HEK293 (cell line): ENCODE results near the gene ARHGAP24.

Experiments
- CTCF ChIA-PET: fragments of 350-600 bp; formaldehyde crosslinking; extraction: SDS; loops from one replicate; lab custom pipeline; 2021; ENCODE audit warnings: antibody characterized with exemption; lab: Yijun Ruan, JAX
- POLR2A ChIA-PET: fragments of 300-600 bp; formaldehyde crosslinking; extraction: SDS; loops from one replicate; lab custom pipeline; 2020; ENCODE audit warnings: antibody characterized with exemption, inconsistent platforms; lab: Yijun Ruan, JAX
- H3K27ac ChIP-seq: fragments of 200-500 bp; sonication (Bioruptor generic); 2 replicates; pipeline ENCODE4 v1.5.1; 2014; ENCODE audit warnings: low read depth, low read length, control low read depth, inconsistent platforms; ENCODE audit errors: extremely low read depth
- H3K36me3 ChIP-seq, 2 experiments: fragments of 200-500 bp in 1 of 2; sonication (Bioruptor generic) in 1 of 2; 1 replicate in 1 of 2; 2 replicates in 1 of 2; pipeline ENCODE4 v1.5.1; 2014 to 2017; ENCODE audit warnings: inconsistent platforms in 2 of 2, low read length in 2 of 2; ENCODE audit not compliant: control insufficient read depth in 2 of 2, insufficient read depth in 1 of 2
- H3K4me1 ChIP-seq: fragments of 200-500 bp; sonication (Bioruptor generic); 2 replicates; pipeline ENCODE4 v1.5.1; 2014; ENCODE audit warnings: mild to moderate bottlenecking, low read length, inconsistent platforms; ENCODE audit not compliant: control insufficient read depth, insufficient read depth
- H3K4me3 ChIP-seq: 2 replicates; pipeline ENCODE4 v1.5.1; 2011; ENCODE audit warnings: low read depth, mild to moderate bottlenecking, control low read depth, low read length, moderate library complexity
- H3K9me3 ChIP-seq: fragments of 200-500 bp; sonication (Bioruptor generic); 2 replicates; pipeline ENCODE4 v1.5.1; 2014; ENCODE audit warnings: low read depth, low read length, inconsistent platforms; ENCODE audit not compliant: control insufficient read depth, insufficient read depth
- HOXC10 ChIP-seq: sonication (generic); formaldehyde crosslinking; IDR thresholded peaks from 2 replicates; pipeline ENCODE4 v1.8.1; 2023; ENCODE audit warnings: mild to moderate bottlenecking, missing genetic modification reagents
- KLF9 ChIP-seq: fragments of 450-650 bp; formaldehyde crosslinking; IDR thresholded peaks from 2 replicates; pipeline ENCODE4 v1.5.1; 2016; ENCODE audit warnings: missing biosample characterization, missing genetic modification characterization, low read depth
- ZBTB11 ChIP-seq: fragments of 450-650 bp; formaldehyde crosslinking; conservative IDR thresholded peaks from 2 replicates; pipeline ENCODE4 v1.5.1; 2016; ENCODE audit warnings: low read depth, missing biosample characterization, missing genetic modification characterization
- ZBTB44 ChIP-seq: fragments of 450-650 bp; IDR thresholded peaks from 2 replicates; pipeline ENCODE4 v1.5.1; 2018; ENCODE audit warnings: missing biosample characterization, mild to moderate bottlenecking, missing genetic modification characterization
- ZFP41 ChIP-seq: fragments of 450-650 bp; formaldehyde crosslinking; IDR thresholded peaks from 2 replicates; pipeline ENCODE4 v1.5.1; 2016; ENCODE audit warnings: missing biosample characterization, missing genetic modification characterization, borderline replicate concordance
- ZNF169 ChIP-seq: fragments of 450-650 bp; formaldehyde crosslinking; IDR thresholded peaks from 2 replicates; pipeline ENCODE4 v1.5.1; 2016; ENCODE audit warnings: missing biosample characterization, missing genetic modification characterization
- ZNF366 ChIP-seq: fragments of 450-650 bp; formaldehyde crosslinking; conservative IDR thresholded peaks from 2 replicates; pipeline ENCODE4 v1.5.1; 2016; ENCODE audit warnings: missing biosample characterization, missing genetic modification characterization
- ZNF433 ChIP-seq: fragments of 450-650 bp; formaldehyde crosslinking; IDR thresholded peaks from 2 replicates; pipeline ENCODE4 v1.5.1; 2016; ENCODE audit warnings: missing biosample characterization, missing genetic modification characterization, low read depth
- ZNF449 ChIP-seq: fragments of 450-650 bp; formaldehyde crosslinking; IDR thresholded peaks from 2 replicates; pipeline ENCODE4 v1.5.1; 2017; ENCODE audit warnings: missing biosample characterization, mild to moderate bottlenecking, missing genetic modification characterization, moderate library complexity
- ZNF510 ChIP-seq: fragments of 450-650 bp; formaldehyde crosslinking; IDR thresholded peaks from 2 replicates; pipeline ENCODE4 v1.5.1; 2018; ENCODE audit warnings: mild to moderate bottlenecking, missing genetic modification characterization, missing biosample characterization; ENCODE audit not compliant: insufficient replicate concordance
- ZNF571 ChIP-seq: fragments of 450-650 bp; formaldehyde crosslinking; IDR thresholded peaks from 2 replicates; pipeline ENCODE4 v1.5.0; 2017; ENCODE audit warnings: missing biosample characterization, missing genetic modification characterization
- ZNF664 ChIP-seq: fragments of 450-650 bp; formaldehyde crosslinking; IDR thresholded peaks from 2 replicates; pipeline ENCODE4 v1.5.1; 2016; ENCODE audit warnings: missing biosample characterization, missing genetic modification characterization
- ZNF670 ChIP-seq: fragments of 450-650 bp; formaldehyde crosslinking; IDR thresholded peaks from 2 replicates; pipeline ENCODE4 v1.5.1; 2016; ENCODE audit warnings: missing biosample characterization, missing genetic modification characterization, low read depth
- ZNF747 ChIP-seq: fragments of 450-650 bp; formaldehyde crosslinking; IDR thresholded peaks from 2 replicates; pipeline ENCODE4 v1.5.1; 2016; ENCODE audit warnings: missing biosample characterization, missing genetic modification characterization
- ZSCAN18 ChIP-seq: fragments of 450-650 bp; formaldehyde crosslinking; IDR thresholded peaks from 2 replicates; pipeline ENCODE4 v1.5.1; 2016; ENCODE audit warnings: missing biosample characterization, missing genetic modification characterization
- TF ChIP-seq, protein P1 (sequence below): fragments of 450-650 bp; formaldehyde crosslinking; IDR thresholded peaks from 2 replicates; pipeline ENCODE4 v1.5.1; 2017; ENCODE audit warnings: missing biosample characterization, missing genetic modification characterization

ARHGAP24 gene

DNA sequence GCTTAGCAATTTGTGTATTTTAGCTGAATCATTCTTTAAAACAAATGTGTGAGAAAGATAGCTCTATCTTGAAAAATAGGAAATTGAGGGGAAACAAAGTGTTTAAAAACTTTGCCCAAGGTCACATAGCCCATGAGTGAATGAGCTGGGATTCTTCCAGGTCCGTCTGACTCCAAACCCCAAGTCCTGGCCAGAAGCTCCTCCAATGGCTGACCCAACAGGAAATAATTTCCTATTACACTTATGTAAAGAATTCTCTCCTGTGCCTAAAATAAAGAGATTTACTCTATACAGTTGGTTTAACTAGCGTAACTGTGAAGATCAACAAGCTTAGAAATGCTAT lies 287.6 kb downstream of the ARHGAP24 start:
- Histone ChIP-seq H3K4me3 (no peak overlapping the region), H3K9me3 (no peaks in the 10 kb centered on the region), H3K4me1 (no peaks in the 10 kb centered on the region), H3K36me3 (no peaks in the 10 kb centered on the region), H3K27ac (no peak overlapping the region)
- ChIA-PET CTCF (interaction anchor here (0.7 to 0.9 kb wide), 4 partner anchors 15 to 345 kb away, joined by 3 to 4 read pairs (median 3); no protein-coding TSS in a partner anchor), POLR2A (no interaction called here)
- TF ChIP-seq ZFP41 (tag by site-specific recombination) (no peak), ZBTB44 (tag by site-specific recombination) (no peak), ZSCAN18 (tag by site-specific recombination) (no peak), ZNF449 (no peak), KLF9 (no peak), ZNF747 (tag by site-specific recombination) (no peak), HOXC10 (CRISPR knock-in tag) (no peak), ZNF510 (tag by site-specific recombination) (no peak), ZNF433 (no peak), ZBTB11 (tag by site-specific recombination) (no peak), ZNF169 (tag by site-specific recombination) (no peak), ZNF571 (tag by site-specific recombination) (no peak), ZNF670 (tag by site-specific recombination) (no peak), ZNF664 (tag by site-specific recombination) (no peak), ZNF366 (tag by site-specific recombination) (no peak)
- TF ChIP-seq, protein P1, sequence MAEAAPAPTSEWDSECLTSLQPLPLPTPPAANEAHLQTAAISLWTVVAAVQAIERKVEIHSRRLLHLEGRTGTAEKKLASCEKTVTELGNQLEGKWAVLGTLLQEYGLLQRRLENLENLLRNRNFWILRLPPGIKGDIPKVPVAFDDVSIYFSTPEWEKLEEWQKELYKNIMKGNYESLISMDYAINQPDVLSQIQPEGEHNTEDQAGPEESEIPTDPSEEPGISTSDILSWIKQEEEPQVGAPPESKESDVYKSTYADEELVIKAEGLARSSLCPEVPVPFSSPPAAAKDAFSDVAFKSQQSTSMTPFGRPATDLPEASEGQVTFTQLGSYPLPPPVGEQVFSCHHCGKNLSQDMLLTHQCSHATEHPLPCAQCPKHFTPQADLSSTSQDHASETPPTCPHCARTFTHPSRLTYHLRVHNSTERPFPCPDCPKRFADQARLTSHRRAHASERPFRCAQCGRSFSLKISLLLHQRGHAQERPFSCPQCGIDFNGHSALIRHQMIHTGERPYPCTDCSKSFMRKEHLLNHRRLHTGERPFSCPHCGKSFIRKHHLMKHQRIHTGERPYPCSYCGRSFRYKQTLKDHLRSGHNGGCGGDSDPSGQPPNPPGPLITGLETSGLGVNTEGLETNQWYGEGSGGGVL (tag by site-specific recombination) = no peak
